Measurements from ENCODE around the gene DYRK1A. TPM values are rescaled to one million over a fixed set of nuclear protein-coding genes. Genes with fewer than 3 reads are reported as not detected.

The DYRK1A gene
- total RNA-seq, 1 experiment from 2014 or later, result 49.3 TPM

- Histone ChIP-seq H3K27me3 (ENCODE audit: insufficient read depth, low read length) (no peaks in the 10 kb centered on the region), H3K4me3 (replicated peaks in 1 of 2; ENCODE audit: low read depth in 1 of 2, low read length in 2 of 2) (no peak overlapping the region), H3K4me2 (ENCODE audit: low read length) (no peak overlapping the region), H4K20me1 (ENCODE audit: insufficient read depth) (peaks cover 29% of the 10 kb centered on the region; the same call in 1 of the 2 replicates), H3K36me3 (ENCODE audit: control insufficient read depth in 1 of 2, insufficient read depth in 2 of 2, low read length in 2 of 2) (no peaks in the 10 kb centered on the region), H3K9ac (ENCODE audit: low read length) (no peak overlapping the region), H2AFZ (ENCODE audit: low read depth, low read length, poor library complexity, severe bottlenecking) (no peak overlapping the region), H3K79me2 (ENCODE audit: insufficient read depth, low read length) (peaks cover 97% of the 10 kb centered on the region), H3K27ac (ENCODE audit: low read depth, low read length) (no peak overlapping the region), H3K9me2 (ENCODE audit: insufficient read depth) (no peaks in the 10 kb centered on the region), H3K4me1 (ENCODE audit: control insufficient read depth in 1 of 2, insufficient read depth in 2 of 2, low read length in 2 of 2) (no peaks in the 10 kb centered on the region), H3K9me3 (ENCODE audit: control insufficient read depth in 1 of 2, insufficient read depth in 1 of 2, low read depth in 1 of 2, low read length in 2 of 2) (no peaks in the 10 kb centered on the region)
- no TSS peak for BruUV-seq (replicated peaks)
- TF ChIP-seq ATF3 (IDR thresholded peaks at IDR 0.05) (no peak), EZH2 (IDR thresholded peaks at IDR 0.05) (no peak), ELF1 (IDR thresholded peaks at IDR 0.05; ENCODE audit: borderline replicate concordance, low read depth) (no peak), SP1 (IDR thresholded peaks at IDR 0.05; ENCODE audit: low read depth) (no peak), POLR2AphosphoS5 (IDR thresholded peaks at IDR 0.05; ENCODE audit: low read depth, low read length) (no peak), MAX (IDR thresholded peaks at IDR 0.05) (no peak), ZFX (IDR thresholded peaks at IDR 0.05) (no peak), POLR2A (IDR thresholded peaks at IDR 0.05; ENCODE audit: borderline replicate concordance, extremely low read depth, insufficient read depth, insufficient read length) (no peak), FOSL1 (IDR thresholded peaks at IDR 0.05; ENCODE audit: low read depth) (no peak), RAD21 (IDR thresholded peaks at IDR 0.05; ENCODE audit: low read depth) (no peak), SRF (IDR thresholded peaks at IDR 0.05; ENCODE audit: low read depth) (no peak), EZH2phosphoT487 (IDR thresholded peaks at IDR 0.05; ENCODE audit: borderline replicate concordance) (no peak), CBX3 (IDR thresholded peaks at IDR 0.05; ENCODE audit: low read depth) (no peak), REST (IDR thresholded peaks at IDR 0.05; ENCODE audit: low read depth) (no peak), CTCF (IDR thresholded peaks at IDR 0.05 in 2 of 3, conservative IDR thresholded peaks at IDR 0.05 in 1 of 3; ENCODE audit: borderline replicate concordance in 1 of 3, insufficient read depth in 1 of 3, low read depth in 2 of 3, low read length in 2 of 3) (no peak), JUND (IDR thresholded peaks at IDR 0.05) (no peak), ZNF274 (IDR thresholded peaks at IDR 0.05; ENCODE audit: low read depth, low read length) (no peak)
- ChIA-PET RAD21 (ENCODE audit: low non-redundant PET in 1 of 2, low total read pairs in 2 of 2, uncharacterized antibody in 2 of 2, unreplicated experiment in 2 of 2) (no interaction called here), POLR2A (no interaction called here), CTCF (no interaction called here)
- intact Hi-C loops (cut with micrococcal nuclease), result no loop called here
- ATAC-seq (no peak), DNase-seq (ENCODE audit: low read depth, low spot score) (no peak)
Measured at GRCh38 chr21:37432710-37433455, 66.3 kb downstream of the DYRK1A start.
